GM13976 (cell line): ENCODE measurements around the gene CPVL.

Experiments
- DNase-seq: peaks from one replicate; pipeline ENCODE4 v3.0.0; 2012; ENCODE audit warnings: low spot score
- in situ Hi-C: fragments of 300-500 bp; cut with MboI; formaldehyde crosslinking; loops from one replicate; pipeline ENCODE4 v1.12.0; 2022; ENCODE audit warnings: low sequenced_read_pairs, mixed read lengths, inconsistent platforms; ENCODE audit not compliant: unreplicated experiment
- TF ChIP-seq, protein P1 (sequence below): IDR thresholded peaks from 2 replicates; pipeline ENCODE4 v1.5.1; 2012; ENCODE audit warnings: borderline replicate concordance, mild to moderate bottlenecking; ENCODE audit not compliant: insufficient read depth; ENCODE audit errors: extremely low read depth, missing control alignments, control extremely low read depth

Gene CPVL

DNA sequence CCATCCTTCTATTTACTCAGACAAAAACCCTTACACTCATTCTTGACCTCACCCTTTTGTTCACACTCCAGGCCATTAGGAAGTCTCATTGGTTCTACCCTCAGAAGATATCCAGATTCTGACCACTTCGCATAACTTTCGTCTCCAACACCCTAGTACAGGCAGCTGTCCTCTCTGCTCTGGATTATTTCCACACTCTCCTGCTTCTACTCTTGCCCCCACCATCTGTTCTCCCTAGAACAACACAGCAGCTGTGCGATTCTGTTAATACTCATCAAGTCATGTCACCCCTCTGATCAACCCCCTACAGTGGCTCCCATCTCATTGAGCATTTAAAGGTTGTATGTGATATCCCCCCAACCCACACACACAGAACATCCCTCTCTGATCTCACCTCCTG lies 172.7 kb downstream of the CPVL start:
- no peak for DNase-seq

DNA sequence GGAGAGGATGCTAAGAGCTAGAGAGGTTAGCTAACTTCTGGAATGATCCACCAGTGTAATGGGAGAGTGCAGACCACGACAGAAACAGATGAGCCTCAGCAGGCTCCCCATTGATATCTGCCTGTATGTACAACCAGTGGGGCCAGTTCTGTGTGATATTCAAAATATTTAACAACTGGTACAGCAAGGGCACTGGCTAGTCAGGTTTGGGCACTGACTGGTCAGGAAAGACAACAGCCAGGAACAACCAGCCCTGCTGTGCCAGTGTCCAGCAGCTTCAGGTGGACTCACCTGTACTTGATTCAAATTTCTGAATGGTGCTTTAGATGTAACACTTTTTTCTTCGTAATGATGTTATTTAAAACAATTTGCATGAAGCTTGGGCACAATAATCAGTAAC lies 182.3 kb downstream of the CPVL start:
- no peak for DNase-seq
- TF ChIP-seq, protein P1, sequence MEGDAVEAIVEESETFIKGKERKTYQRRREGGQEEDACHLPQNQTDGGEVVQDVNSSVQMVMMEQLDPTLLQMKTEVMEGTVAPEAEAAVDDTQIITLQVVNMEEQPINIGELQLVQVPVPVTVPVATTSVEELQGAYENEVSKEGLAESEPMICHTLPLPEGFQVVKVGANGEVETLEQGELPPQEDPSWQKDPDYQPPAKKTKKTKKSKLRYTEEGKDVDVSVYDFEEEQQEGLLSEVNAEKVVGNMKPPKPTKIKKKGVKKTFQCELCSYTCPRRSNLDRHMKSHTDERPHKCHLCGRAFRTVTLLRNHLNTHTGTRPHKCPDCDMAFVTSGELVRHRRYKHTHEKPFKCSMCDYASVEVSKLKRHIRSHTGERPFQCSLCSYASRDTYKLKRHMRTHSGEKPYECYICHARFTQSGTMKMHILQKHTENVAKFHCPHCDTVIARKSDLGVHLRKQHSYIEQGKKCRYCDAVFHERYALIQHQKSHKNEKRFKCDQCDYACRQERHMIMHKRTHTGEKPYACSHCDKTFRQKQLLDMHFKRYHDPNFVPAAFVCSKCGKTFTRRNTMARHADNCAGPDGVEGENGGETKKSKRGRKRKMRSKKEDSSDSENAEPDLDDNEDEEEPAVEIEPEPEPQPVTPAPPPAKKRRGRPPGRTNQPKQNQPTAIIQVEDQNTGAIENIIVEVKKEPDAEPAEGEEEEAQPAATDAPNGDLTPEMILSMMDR, result no peak
- in situ Hi-C loops, result no loop called here

More for the DNA sequence above, 172.7 kb downstream of the CPVL start:
- in situ Hi-C loops, result no loop called here
- TF ChIP-seq, protein P1, result no peak

DNA sequence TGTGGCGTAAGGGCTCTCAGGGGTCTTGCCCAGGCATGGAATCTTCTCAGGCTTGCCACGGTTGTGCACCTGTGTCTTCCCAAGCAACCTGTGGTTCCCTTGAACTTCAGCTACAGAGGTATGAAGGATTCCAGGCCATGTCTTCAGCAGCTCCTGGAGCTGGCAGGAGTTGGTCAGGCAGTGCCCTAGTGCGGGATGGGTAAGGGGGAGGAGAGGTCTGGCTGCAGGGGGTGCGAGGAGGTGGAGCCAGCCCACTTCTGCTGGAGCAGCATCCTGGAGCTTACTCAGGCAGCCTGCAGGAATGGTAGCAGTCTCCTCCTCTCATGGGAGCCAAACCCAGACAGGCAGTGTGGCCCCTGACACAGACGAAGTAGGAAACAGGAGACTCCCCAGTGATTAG lies 184.4 kb downstream of the CPVL start:
- in situ Hi-C loops, result no loop called here
- DNase-seq, result no peak
- TF ChIP-seq, protein P1, result no peak

DNA sequence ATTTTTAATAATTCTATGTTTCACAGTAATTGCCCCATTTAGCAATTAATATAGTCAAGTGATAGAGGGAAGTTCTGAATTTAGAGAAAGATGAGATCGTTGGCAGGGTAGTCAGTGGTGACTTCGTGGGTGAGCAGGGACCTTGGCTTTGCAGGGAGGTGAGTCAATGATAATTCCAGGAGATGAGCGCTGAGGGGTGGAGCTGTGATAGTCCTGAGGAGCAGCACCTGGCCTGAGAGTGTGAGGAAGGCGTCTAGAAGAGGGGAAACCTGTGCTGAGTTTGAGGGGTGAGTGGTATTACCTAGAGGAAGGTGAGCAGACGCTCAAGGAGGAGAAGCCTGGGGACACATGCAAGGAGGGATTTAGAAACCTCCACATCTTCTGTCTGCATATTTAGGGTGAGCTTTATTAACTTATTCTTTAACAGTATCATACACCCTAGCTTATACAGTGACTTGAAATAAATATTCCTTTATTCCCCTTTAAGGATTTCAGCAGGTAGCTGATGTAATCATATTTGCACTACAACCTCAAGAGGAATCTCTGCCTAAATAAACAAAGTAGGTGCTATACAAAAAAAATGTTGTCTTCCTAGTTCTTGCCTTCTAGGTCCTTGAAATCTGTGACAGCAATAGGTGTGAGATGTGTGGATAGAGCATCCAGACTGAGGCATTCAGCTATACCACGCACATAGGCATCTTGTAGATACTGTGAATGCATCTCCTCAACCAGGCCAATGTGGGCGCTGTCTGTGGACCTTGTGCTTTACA lies 186.1 kb downstream of the CPVL start:
- DNase-seq, result no peak
- in situ Hi-C loops, result no loop called here
- TF ChIP-seq, protein P1, result no peak

DNA sequence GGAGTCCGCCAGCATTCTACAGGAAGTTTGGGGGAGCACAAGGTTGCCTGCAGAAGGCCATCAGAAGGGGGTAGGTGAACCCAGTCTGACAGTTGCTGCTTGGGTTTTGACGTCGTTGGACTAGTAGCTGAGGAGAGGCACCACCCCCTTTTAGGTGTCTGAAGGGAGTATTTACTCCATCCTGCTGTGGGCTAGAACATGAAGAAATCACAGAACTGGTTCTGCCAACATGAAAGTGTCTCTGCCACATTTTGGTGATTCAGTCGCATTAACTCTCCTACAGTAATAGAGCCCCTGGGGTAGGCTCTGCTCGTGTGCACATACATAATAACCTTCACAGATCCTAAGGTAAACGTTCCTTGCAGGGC lies 187.4 kb downstream of the CPVL start:
- TF ChIP-seq, protein P1, result no peak
- no peak for DNase-seq
- in situ Hi-C loops, result no loop called here

DNA sequence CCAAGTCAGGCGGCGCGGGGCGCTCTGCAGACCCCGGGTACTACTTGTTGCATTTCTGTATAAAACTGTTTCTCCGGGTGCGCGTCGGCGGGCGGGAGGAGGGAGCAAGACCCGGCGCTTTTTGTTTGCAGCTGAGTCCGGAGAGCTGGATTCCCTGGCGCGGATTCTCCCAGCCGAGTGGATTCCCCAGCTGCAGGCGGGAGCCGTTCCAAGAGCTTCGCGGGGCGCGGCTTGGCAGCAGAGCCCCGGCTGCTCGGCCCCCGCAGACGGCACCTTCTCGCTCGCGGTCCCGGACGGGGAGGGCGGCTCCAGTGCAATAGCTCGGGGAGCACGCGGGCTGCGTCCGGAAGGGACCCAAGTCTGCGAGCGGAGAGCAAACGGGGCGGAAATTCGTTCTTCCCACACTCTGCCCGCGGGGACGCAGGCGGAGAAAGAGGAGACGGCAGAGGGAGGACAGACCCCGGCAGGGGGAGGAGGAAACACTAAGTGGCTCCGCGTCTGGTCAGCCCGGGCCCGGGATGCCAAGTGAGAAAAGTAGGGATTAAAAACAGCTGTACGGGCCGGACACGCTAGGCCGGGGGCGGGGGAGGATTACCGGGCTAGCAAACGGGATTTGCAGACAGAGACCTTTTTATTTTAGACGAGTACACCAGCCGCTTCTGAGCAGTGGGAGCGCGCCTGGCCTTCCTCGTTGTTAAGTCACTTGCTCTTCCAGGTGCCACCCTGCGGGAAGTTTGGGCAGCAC lies 187.9 kb downstream of the CPVL start, which contains the start of gene TRIL:
TRIL (minus strand) TSS at position 96 of the 745 bp plus-strand sequence. CDS start 284 bp downstream, outside the sequence.
- TF ChIP-seq, protein P1, result no peak
- in situ Hi-C loops, result no loop called here
- peak; percentile 32 for DNase-seq
